HCT116 (cell line): ENCODE data around the gene ZNF620. TPM values are rescaled to one million over a fixed set of nuclear protein-coding genes. Genes with fewer than 3 reads are reported as not detected.

Experiments
- ATAC-seq: fragments of 200-7000 bp; cut with Tn5 transposase; 2 replicates; pipeline ENCODE4 v1.9.1; 2020; ENCODE audit warnings: mild to moderate bottlenecking, moderate library complexity
- BruUV-seq: library from RNA; stranded (reverse); fragments of 400-500 nt; replicated peaks from 2 replicates; lab custom pipeline; 2021; lab: Mats Ljungman, UMichigan
- CTCF ChIA-PET: fragments of 300-600 bp; sonication (Branson Sonifier 250); formaldehyde crosslinking; loops from one replicate; lab custom pipeline; 2021; ENCODE audit warnings: antibody characterized with exemption; lab: Charles Lee
- POLR2A ChIA-PET: fragments of 300-600, 350-600 bp; sonication (Branson Sonifier 250); formaldehyde crosslinking; loops from one replicate; lab custom pipeline; 2021; ENCODE audit warnings: antibody characterized with exemption; lab: Charles Lee
- RAD21 ChIA-PET, 2 experiments: fragments of 300-600 bp; sonication (Branson Sonifier 250); formaldehyde crosslinking; loops; one replicate each; lab custom pipeline; 2023; ENCODE audit warnings: low total read pairs in 2 of 2; ENCODE audit not compliant: uncharacterized antibody in 2 of 2, unreplicated experiment in 2 of 2, low non-redundant PET in 1 of 2; lab: Charles Lee
- DNase-seq: peaks from one replicate; pipeline ENCODE4 v3.0.0-alpha.2; 2010; ENCODE audit warnings: low read depth, low spot score
- H2AFZ ChIP-seq: fragments of 200-600 bp; shearing (Covaris generic), sonication (generic); 2 replicates; pipeline ENCODE4 v1.6.1; 2017; ENCODE audit warnings: low read depth, mixed run types, mixed read lengths, antibody characterized with exemption, low read length; ENCODE audit not compliant: poor library complexity, severe bottlenecking
- H3K27ac ChIP-seq: 2 replicates; pipeline ENCODE4 v1.5.1; 2012; ENCODE audit warnings: low read depth, low read length
- H3K27me3 ChIP-seq: fragments of 200-600 bp; sonication (generic); 2 replicates; pipeline ENCODE4 v1.6.1; 2016; ENCODE audit warnings: mixed run types, low read length, mixed read lengths; ENCODE audit not compliant: insufficient read depth
- H3K36me3 ChIP-seq, 2 experiments: fragments of 200-500 bp in 1 of 2; fragments of 200-600 bp in 1 of 2; sonication (Bioruptor generic) in 1 of 2; sonication (generic) in 1 of 2; 2 replicates each; pipeline versions ENCODE4 v1.5.1 to v1.6.1; 2014 to 2016; ENCODE audit warnings: low read length in 2 of 2, inconsistent platforms in 1 of 2, mixed read lengths in 1 of 2, mixed run types in 1 of 2; ENCODE audit not compliant: insufficient read depth in 2 of 2, control insufficient read depth in 1 of 2
- H3K4me1 ChIP-seq, 2 experiments: fragments of 200-600 bp in 1 of 2; sonication (generic) in 1 of 2; 2 replicates each; pipeline versions ENCODE4 v1.5.1 to v1.6.1; 2012 to 2017; ENCODE audit warnings: low read length in 2 of 2, inconsistent platforms in 1 of 2, mild to moderate bottlenecking in 1 of 2, mixed read lengths in 1 of 2, mixed run types in 1 of 2, moderate library complexity in 1 of 2; ENCODE audit not compliant: insufficient read depth in 2 of 2, control insufficient read depth in 1 of 2
- H3K4me2 ChIP-seq: fragments of 200-600 bp; sonication (generic); 2 replicates; pipeline ENCODE4 v1.6.1; 2017; ENCODE audit warnings: mixed run types, low read length, mixed read lengths
- H3K4me3 ChIP-seq, 2 experiments: fragments of 200-600 bp in 1 of 2; sonication (generic) in 1 of 2; replicated peaks in 1 of 2; 2 replicates each; pipeline ENCODE4 v1.5.1; 2011 to 2016; ENCODE audit warnings: low read length in 2 of 2, control low read depth in 1 of 2, low read depth in 1 of 2, mild to moderate bottlenecking in 1 of 2, mixed read lengths in 1 of 2, mixed run types in 1 of 2
- H3K79me2 ChIP-seq: fragments of 200-600 bp; sonication (generic); 2 replicates; pipeline ENCODE4 v1.6.1; 2017; ENCODE audit warnings: mild to moderate bottlenecking, mixed run types, low read length, moderate library complexity, mixed read lengths; ENCODE audit not compliant: insufficient read depth
- H3K9ac ChIP-seq: fragments of 200-600 bp; sonication (generic); 2 replicates; pipeline ENCODE4 v1.6.1; 2016; ENCODE audit warnings: low read length, mixed read lengths
- H3K9me2 ChIP-seq: fragments of 200-600 bp; sonication (generic), shearing (Covaris generic); 2 replicates; pipeline ENCODE4 v1.6.1; 2017; ENCODE audit warnings: mixed run types, mild to moderate bottlenecking, moderate library complexity; ENCODE audit not compliant: insufficient read depth
- H3K9me3 ChIP-seq, 2 experiments: fragments of 200-500 bp in 1 of 2; fragments of 200-600 bp in 1 of 2; sonication (Bioruptor generic) in 1 of 2; sonication (generic) in 1 of 2; 2 replicates each; pipeline ENCODE4 v1.6.1; 2014 to 2017; ENCODE audit warnings: low read length in 2 of 2, mixed read lengths in 2 of 2, inconsistent platforms in 1 of 2, low read depth in 1 of 2, mild to moderate bottlenecking in 1 of 2, mixed run types in 1 of 2, moderate library complexity in 1 of 2; ENCODE audit not compliant: control insufficient read depth in 1 of 2, insufficient read depth in 1 of 2
- H4K20me1 ChIP-seq: fragments of 200-600 bp; sonication (generic), shearing (Covaris generic); 2 replicates; pipeline ENCODE4 v1.6.1; 2017; ENCODE audit warnings: mixed run types, mild to moderate bottlenecking, moderate library complexity; ENCODE audit not compliant: insufficient read depth
- ELF1 ChIP-seq: IDR thresholded peaks from 2 replicates; pipeline ENCODE4 v1.6.1; 2012; ENCODE audit warnings: low read depth, borderline replicate concordance
- EZH2phosphoT487 ChIP-seq: fragments of 200-600 bp; IDR thresholded peaks from 2 replicates; pipeline ENCODE4 v1.6.1; 2018; ENCODE audit warnings: antibody characterized with exemption, borderline replicate concordance
- POLR2A ChIP-seq: IDR thresholded peaks from 2 replicates; pipeline ENCODE4 v1.7.0; 2011; ENCODE audit warnings: borderline replicate concordance; ENCODE audit not compliant: insufficient read depth, insufficient read length; ENCODE audit errors: extremely low read depth
- POLR2AphosphoS5 ChIP-seq: IDR thresholded peaks from 2 replicates; pipeline ENCODE4 v1.6.1; 2011; ENCODE audit warnings: mild to moderate bottlenecking, low read depth, low read length, moderate library complexity
- SP1 ChIP-seq: IDR thresholded peaks from 2 replicates; pipeline ENCODE4 v1.6.1; 2012; ENCODE audit warnings: low read depth
- SRF ChIP-seq: IDR thresholded peaks from 2 replicates; pipeline ENCODE4 v1.6.1; 2012; ENCODE audit warnings: low read depth
- ZBTB33 ChIP-seq: IDR thresholded peaks from 2 replicates; pipeline ENCODE4 v1.6.1; 2011; ENCODE audit warnings: mild to moderate bottlenecking, low read length, moderate library complexity; ENCODE audit not compliant: insufficient replicate concordance; ENCODE audit errors: extremely low read depth
- ZFX ChIP-seq: fragments of 450-650 bp; IDR thresholded peaks from 2 replicates; pipeline ENCODE4 v1.6.1; 2017
- intact Hi-C: fragments of 100-400 bp; cut with micrococcal nuclease; formaldehyde crosslinking; loops from 2 replicates; pipeline ENCODE4 v1.10.0; 2022
- total RNA-seq: library from RNA; stranded (reverse); gene quantifications from one replicate; pipeline ENCODE4 v1.2.1, GENCODE V29; 2021; ENCODE audit not compliant: unreplicated experiment
- TF ChIP-seq, protein P1 (sequence below): IDR thresholded peaks from 2 replicates; pipeline ENCODE4 v1.6.1; 2012

The ZNF620 gene
- total RNA-seq, 1 experiment from 2014 or later, result 10.2 TPM

DNA sequence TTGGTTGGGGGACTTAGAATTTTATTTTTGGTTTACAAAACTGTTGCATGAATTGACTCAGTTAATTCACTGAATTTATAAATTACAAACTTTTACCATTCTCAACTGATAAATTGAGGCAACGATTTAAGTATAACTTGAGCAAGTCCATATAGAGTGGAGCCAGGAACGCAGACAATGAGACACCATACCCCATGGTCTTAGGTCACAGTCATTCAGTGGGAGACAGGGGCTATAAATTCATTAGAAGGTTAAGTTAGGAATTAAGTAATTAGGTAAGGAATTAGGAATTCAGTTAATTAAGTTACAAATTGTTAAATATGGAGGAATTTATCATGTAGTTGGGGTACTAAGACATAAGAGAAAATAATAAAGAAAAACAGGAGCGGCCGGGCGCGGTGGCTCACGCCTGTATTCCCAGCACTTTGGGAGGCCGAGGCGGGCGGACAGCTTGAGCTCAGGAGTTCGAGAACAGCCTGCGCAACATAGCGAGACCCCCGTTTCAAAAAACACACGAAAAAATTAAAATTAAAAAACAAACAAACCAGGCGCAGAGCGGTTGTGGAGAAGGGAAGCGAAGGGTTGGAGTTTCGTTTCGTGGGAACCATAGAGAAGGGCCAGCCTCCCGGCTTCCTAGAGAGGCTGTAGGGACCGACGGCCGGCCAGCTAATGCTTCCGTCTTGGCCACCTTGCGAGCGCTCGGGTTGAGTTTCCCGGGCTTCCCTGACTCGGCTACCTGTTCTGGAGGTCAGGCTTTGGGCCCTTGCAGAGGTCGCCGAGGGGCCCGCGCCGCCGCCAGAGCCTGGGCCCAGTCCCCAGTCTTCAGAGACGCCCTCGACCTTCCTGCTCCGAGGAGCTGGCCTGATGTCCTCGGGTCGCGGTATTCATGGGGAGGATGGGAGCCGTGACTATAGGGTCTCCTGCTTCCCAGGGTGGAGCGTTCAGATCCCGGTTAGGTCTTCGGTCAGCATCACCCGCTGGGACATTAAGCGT is 29.1 kb upstream of the ZNF620 start, which contains the start of gene ZNF619:
ZNF619 (plus strand) TSS at position 645 of the 993 bp plus-strand sequence. CDS start 858 bp downstream, outside the sequence.
- ChIA-PET CTCF (no interaction called here), POLR2A (interaction anchor here (1.2 to 1.5 kb wide), 3 partner anchors 13 to 29 kb away, joined by 4 to 9 read pairs (median 7); partner anchors contain the start of genes RPL14 and ZNF620)
- no peaks in the 10 kb centered on the region for H3K36me3 ChIP-seq
- no peaks in the 10 kb centered on the region for H3K79me2 ChIP-seq
- H3K4me3 ChIP-seq, result peak within 1 kb of the TSS; percentile 79 to 85
- peak within 1 kb of the TSS; percentile 57 for H3K27ac ChIP-seq
- H3K9ac ChIP-seq, result peak within 1 kb of the TSS; percentile 81
- H3K9me2 ChIP-seq, result no peaks in the 10 kb centered on the region
- intact Hi-C loops, result loop anchor here (2.0 kb wide), 1 partner anchor 28 kb away; no protein-coding TSS in a partner anchor
- no peaks in the 10 kb centered on the region for H3K9me3 ChIP-seq
- H3K4me2 ChIP-seq, result peak within 1 kb of the TSS; percentile 76
- peak within 1 kb of the TSS; percentile 94 for H2AFZ ChIP-seq
- peak; percentile 55 for TF ChIP-seq POLR2A
- TF ChIP-seq, protein P1, sequence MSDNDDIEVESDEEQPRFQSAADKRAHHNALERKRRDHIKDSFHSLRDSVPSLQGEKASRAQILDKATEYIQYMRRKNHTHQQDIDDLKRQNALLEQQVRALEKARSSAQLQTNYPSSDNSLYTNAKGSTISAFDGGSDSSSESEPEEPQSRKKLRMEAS, result no peak; the same call in 1 of the 2 replicates
- TF ChIP-seq SP1, result no peak
- TF ChIP-seq ELF1, result peak; percentile 50; the same call in 1 of the 2 replicates
- TF ChIP-seq SRF, result no peak
- no peak for TF ChIP-seq EZH2phosphoT487
- TF ChIP-seq ZBTB33, result no peak
- TF ChIP-seq ZFX, result peak; percentile 78
- TF ChIP-seq POLR2AphosphoS5, result peak; percentile 92
- TF ChIP-seq, all 23 proteins: peak for 4
- TSS peak; percentile 97 for BruUV-seq
- RAD21 ChIA-PET, result no interaction called here
- H3K4me1 ChIP-seq, result peaks cover 7 to 12% of the 10 kb centered on the region in 2 experiments; a peak in 3 of 4 replicates
- DNase-seq (peak; percentile 42), ATAC-seq (peak; percentile 84)
- no peaks in the 10 kb centered on the region for H4K20me1 ChIP-seq
- H3K27me3 ChIP-seq, result no peaks in the 10 kb centered on the region
